ENCODE data around the gene SLC28A1.
"Not testable (repeated sequence)": the region's sequence is repeated elsewhere in the genome, so short reads cannot be mapped to it uniquely, and the experiment has no call there.

The SLC28A1 gene

GRCh38 chr15:84909029-84909428 is 24.6 kb downstream of the SLC28A1 start:
- no peak for DNase-seq (ENCODE audit: extremely low read depth in 1 of 2, low read depth in 1 of 2)

GRCh38 chr15:84909782-84910181 is 25.3 kb downstream of the SLC28A1 start:
- no peak for DNase-seq (ENCODE audit: extremely low read depth in 1 of 2, low read depth in 1 of 2)

GRCh38 chr15:84910928-84911623 is 26.6 kb downstream of the SLC28A1 start:
- no peak for DNase-seq (ENCODE audit: extremely low read depth in 1 of 2, low read depth in 1 of 2)

GRCh38 chr15:84911879-84912660 is 27.6 kb downstream of the SLC28A1 start:
- no peak for DNase-seq (ENCODE audit: extremely low read depth in 1 of 2, low read depth in 1 of 2)

DNA sequence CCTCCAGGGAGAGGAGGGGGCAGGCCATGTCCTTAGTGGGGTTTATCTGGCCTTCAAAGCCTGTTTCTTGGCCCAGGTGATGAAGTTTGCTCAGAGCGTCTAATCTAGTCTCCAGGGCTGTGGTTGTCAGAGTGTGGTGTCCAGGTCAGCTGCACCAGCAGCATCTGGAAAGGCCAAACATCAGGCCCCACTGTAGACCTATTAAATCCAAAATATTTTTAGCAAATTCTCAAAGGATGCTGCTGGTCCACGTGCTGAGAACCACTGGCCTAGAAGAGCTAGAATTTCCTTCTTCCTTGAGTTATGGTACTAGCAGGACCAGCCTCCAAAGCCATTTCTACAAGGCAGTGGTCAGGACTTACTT is 28.9 kb downstream of the SLC28A1 start:
- DNase-seq (ENCODE audit: extremely low read depth in 1 of 2, low read depth in 1 of 2) = no peak

GRCh38 chr15:84914351-84914750 is 29.9 kb downstream of the SLC28A1 start:
- no peak for DNase-seq (ENCODE audit: extremely low read depth in 1 of 2, low read depth in 1 of 2)

GRCh38 chr15:84914909-84915605 is 30.6 kb downstream of the SLC28A1 start:
- DNase-seq (ENCODE audit: extremely low read depth in 1 of 2, low read depth in 1 of 2) = no peak

DNA sequence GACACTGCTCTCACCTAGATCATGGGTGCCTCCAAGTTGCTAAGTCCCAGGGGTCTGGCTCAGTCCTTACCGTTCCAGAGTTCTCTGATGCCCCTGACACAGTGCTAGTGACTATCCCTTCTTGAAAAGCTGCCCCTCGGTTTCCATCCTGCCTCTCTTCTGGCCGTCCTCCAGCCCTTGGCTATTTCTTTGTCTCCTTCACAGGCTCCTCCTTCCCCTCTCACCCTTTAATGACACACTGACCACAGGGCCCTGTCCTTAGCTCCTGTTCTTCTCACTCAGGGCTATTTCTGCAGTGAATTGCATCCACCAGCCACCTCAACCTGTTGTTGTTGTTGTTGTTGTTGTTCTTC is 31.1 kb downstream of the SLC28A1 start:
- DNase-seq (ENCODE audit: extremely low read depth in 1 of 2, low read depth in 1 of 2) = no peak

DNA sequence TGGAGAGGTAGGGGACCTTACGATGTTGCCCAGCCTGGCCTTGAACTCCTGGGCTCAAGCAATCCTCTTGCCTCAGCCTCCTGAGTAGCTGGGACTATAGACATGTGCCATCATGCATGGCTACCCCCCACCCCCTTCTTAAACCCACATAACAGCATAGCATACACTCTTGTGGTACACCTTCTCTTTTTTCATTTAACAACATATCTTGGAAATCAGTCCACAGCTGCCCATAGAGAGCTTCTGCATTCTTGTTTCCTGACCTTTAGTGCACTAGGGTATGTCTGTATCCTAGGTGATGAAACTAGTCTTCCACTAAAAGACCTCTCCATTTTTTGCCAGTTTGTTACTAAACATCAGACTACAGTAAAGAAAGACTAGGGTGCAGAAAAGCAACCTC is 33.0 kb downstream of the SLC28A1 start:
- no peak for DNase-seq (ENCODE audit: extremely low read depth in 1 of 2, low read depth in 1 of 2)

DNA sequence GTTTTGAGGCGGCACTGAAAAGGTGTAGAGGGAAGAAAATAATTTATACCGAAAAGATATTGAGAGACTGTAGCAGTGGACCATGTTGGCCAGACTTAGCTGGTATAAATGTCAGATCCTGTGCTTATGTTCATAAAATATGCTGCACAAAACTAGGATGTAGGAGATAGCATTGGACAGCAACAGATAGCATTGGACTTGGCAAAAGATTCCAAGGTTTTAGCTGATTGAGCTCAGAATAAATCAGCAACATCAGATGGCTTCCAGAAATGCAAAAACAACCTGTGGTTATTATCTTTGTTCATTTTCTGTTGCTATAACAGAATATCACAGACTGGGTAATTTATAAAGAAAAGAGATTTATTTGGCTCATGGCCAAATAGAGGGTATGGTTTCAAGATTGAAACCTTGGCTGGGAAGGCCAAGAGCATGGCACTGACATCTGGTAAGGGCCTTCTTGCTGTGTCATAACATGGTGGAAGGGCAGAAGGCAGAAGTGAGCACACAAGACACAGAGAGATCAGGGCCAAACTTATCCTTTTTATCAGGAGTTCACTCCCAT is 34.7 kb downstream of the SLC28A1 start:
- no peak for DNase-seq (ENCODE audit: extremely low read depth in 1 of 2, low read depth in 1 of 2)

GRCh38 chr15:84921121-84921520 is 36.7 kb downstream of the SLC28A1 start:
- DNase-seq (ENCODE audit: extremely low read depth in 1 of 2, low read depth in 1 of 2) = no peak

DNA sequence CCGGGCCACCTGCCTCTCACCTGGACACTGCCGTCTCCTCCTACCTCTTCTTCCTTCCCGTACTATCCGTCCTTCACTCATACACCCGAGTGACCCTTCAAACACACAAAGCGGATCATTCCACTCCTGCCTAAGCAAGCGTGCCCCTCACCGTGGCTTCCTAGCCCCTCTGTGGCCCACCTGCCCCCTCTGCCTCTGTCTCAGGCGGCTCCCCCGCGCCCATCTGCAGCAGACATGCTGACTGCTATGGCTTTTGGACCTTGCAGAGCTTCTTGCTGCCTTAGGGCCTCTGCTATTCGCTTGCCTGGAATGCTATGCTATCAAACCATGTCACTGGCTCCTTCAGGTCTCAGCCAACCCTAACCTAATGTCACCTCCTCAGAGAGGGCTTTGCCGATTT is 38.1 kb downstream of the SLC28A1 start:
- DNase-seq (ENCODE audit: extremely low read depth in 1 of 2, low read depth in 1 of 2) = no peak

GRCh38 chr15:84924077-84924731 is 39.7 kb downstream of the SLC28A1 start:
- no peak for DNase-seq (ENCODE audit: extremely low read depth in 1 of 2, low read depth in 1 of 2)

- DNase-seq (ENCODE audit: extremely low read depth in 1 of 2, low read depth in 1 of 2) = not testable (repeated sequence)
Measured at GRCh38 chr15:84924821-84925569, 40.5 kb downstream of the SLC28A1 start.

DNA sequence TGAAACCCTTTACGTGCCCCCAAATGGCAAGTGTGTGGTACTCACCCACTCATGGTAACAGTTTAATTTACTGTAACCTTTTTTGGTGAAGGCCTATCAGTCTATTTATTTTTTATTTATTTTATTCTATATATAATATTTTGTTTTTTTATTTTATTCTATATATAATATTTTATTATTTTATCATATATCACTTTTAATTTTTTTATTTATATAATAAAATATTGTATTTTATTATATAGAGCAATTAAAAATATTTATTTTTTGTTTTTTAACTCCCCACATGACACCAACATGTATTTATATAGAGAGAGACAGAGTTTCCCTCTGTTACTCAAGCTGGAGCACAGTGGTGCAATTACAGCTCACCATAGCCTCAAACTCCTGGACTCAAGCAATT is 41.4 kb downstream of the SLC28A1 start:
- no peak for DNase-seq (ENCODE audit: extremely low read depth in 1 of 2, low read depth in 1 of 2)

- DNase-seq (ENCODE audit: extremely low read depth in 1 of 2, low read depth in 1 of 2) = no peak
Measured at GRCh38 chr15:84926491-84927230, 42.2 kb downstream of the SLC28A1 start.

- DNase-seq (ENCODE audit: extremely low read depth in 1 of 2, low read depth in 1 of 2) = no peak
Measured at GRCh38 chr15:84928843-84929168, 44.3 kb downstream of the SLC28A1 start.

DNA sequence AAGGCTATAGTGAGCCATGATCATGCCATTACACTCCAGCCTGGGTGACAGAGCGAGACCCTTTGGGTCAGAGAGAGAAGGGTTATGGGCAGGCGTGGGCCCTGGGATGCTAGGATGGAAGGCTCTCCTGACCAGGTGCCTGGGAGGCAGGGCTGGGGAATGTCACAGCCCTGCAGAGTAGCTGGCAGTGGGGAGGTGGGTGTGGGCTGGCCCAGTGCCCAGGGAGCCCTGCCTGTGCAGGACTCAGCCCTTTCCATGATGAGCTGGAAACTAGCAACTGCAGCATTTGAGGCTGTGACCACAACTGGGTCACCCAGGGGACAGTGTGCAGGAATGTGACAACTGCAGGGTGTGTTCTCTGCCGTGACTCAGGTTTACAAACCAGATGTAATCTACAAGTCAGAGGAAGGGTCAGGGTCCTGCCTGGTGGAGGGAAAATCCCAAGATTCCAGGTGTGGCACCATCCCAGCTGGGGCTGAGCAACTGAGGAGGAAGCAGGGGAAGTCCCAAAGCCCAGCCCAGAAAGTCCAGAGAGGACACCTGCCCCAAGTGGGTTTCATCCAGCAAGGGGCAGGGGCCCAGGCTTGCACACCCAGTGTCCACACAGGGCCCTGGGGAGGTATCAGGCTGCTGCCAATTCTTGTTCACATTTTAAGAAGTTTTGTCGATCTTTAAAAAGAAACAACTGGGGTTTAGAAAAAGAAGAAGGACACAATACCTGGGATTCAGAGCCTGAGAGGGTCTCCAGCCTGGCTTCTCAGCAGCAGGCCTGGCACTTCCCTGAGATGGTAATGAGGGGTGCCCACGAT is 45.5 kb downstream of the SLC28A1 start:
- no peak for DNase-seq (ENCODE audit: extremely low read depth in 1 of 2, low read depth in 1 of 2)

Measured in activated CD8-positive, alpha-beta memory T cell treated with anti-CD3 and anti-CD28 coated beads for 1 hour (primary cell).